Ascending aorta (tissue), 2 donors: ENCODE data around the gene SFMBT2. TPM values are rescaled to one million over a fixed set of nuclear protein-coding genes. Genes with fewer than 3 reads are reported as not detected.

ENCODE experiments used
- DNase-seq, 2 donors: peaks; one replicate each; pipeline ENCODE4 v3.0.0-alpha.2; 2019; ENCODE audit warnings: low spot score in 2 of 2
- H3K27ac ChIP-seq, 2 donors: fragments of 200-600 bp; sonication (generic); one replicate each; pipeline ENCODE4 v1.5.1; 2016 to 2017; ENCODE audit warnings: mild to moderate bottlenecking in 1 of 2
- H3K27me3 ChIP-seq: fragments of 200-600 bp; sonication (generic); one replicate; pipeline ENCODE4 v1.5.1; 2017
- H3K36me3 ChIP-seq, 2 donors: fragments of 200-600 bp; sonication (generic); one replicate each; pipeline ENCODE4 v1.5.1; 2016
- H3K4me1 ChIP-seq, 2 donors: fragments of 200-600 bp; sonication (generic); one replicate each; pipeline ENCODE4 v1.5.1; 2016 to 2017; ENCODE audit warnings: mild to moderate bottlenecking in 1 of 2
- H3K4me3 ChIP-seq, 2 donors: fragments of 200-600 bp; sonication (generic); one replicate each; pipeline ENCODE4 v1.5.1; 2016 to 2017; ENCODE audit warnings: mild to moderate bottlenecking in 1 of 2
- H3K9me3 ChIP-seq, 2 donors: fragments of 200-600 bp; sonication (generic); one replicate each; pipeline ENCODE4 v1.5.1; 2016
- intact Hi-C: fragments of 100-400 bp; cut with DNase I; formaldehyde crosslinking; loops from one replicate; pipeline ENCODE4 v1.15.1; 2023
- total RNA-seq: library from RNA; depleted of rRNA; stranded (reverse); fragments of >200 nt; gene quantifications from one replicate; pipeline ENCODE4 v1.1.0, GENCODE V29; 2016
- TF ChIP-seq, protein P1 (sequence below), 3 experiments: fragments of 200-600 bp in 2 of 3; fragments of 450-650 bp in 1 of 3; sonication (generic) in 2 of 3; IDR thresholded peaks; one replicate each; pipeline ENCODE4 v1.5.1; 2016 to 2019; ENCODE audit warnings: antibody characterized with exemption in 3 of 3, mild to moderate bottlenecking in 1 of 3, moderate library complexity in 1 of 3

The SFMBT2 gene
- total RNA-seq, 1 donor from 2014 or later: 2.2 TPM

DNA sequence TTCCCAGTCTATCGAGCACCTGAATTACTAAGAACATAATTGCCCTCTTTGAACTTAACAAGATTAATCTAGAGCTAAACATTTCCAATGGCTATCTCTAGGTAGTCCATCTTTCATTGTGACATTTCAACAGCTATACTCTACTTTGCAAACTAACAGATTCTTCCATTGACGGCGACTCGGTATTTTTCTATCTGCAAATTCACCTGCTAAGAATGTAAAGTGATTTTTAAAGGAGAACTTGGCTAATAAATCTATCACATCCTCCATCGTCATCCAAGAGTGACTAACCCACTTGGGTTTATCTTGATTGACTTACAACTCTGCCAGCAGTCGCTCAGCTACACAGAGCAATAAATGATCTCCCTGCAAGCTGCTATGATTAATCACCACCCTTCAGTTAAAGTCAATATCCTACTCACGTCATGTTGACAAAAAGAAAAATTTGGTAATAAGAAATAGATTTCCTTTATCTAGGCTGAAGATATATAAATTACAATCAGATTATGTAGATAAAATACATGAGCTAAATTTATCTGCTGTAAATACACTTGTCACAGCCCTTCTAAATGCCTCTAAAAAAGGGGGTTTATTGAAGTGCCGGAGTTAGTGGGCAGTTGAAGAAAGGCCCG lies 99.5 kb downstream of the SFMBT2 start:
- Histone ChIP-seq H3K9me3 (no peaks in the 10 kb centered on the region), H3K27ac (no peak overlapping the region), H3K4me1 (no peaks in the 10 kb centered on the region), H3K27me3 (no peaks in the 10 kb centered on the region), H3K36me3 (no peaks in the 10 kb centered on the region), H3K4me3 (no peak overlapping the region)
- intact Hi-C loops: no loop called here
- DNase-seq: no peak
- TF ChIP-seq, protein P1, sequence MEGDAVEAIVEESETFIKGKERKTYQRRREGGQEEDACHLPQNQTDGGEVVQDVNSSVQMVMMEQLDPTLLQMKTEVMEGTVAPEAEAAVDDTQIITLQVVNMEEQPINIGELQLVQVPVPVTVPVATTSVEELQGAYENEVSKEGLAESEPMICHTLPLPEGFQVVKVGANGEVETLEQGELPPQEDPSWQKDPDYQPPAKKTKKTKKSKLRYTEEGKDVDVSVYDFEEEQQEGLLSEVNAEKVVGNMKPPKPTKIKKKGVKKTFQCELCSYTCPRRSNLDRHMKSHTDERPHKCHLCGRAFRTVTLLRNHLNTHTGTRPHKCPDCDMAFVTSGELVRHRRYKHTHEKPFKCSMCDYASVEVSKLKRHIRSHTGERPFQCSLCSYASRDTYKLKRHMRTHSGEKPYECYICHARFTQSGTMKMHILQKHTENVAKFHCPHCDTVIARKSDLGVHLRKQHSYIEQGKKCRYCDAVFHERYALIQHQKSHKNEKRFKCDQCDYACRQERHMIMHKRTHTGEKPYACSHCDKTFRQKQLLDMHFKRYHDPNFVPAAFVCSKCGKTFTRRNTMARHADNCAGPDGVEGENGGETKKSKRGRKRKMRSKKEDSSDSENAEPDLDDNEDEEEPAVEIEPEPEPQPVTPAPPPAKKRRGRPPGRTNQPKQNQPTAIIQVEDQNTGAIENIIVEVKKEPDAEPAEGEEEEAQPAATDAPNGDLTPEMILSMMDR (IDR thresholded peaks at IDR 0.05): no peak

DNA sequence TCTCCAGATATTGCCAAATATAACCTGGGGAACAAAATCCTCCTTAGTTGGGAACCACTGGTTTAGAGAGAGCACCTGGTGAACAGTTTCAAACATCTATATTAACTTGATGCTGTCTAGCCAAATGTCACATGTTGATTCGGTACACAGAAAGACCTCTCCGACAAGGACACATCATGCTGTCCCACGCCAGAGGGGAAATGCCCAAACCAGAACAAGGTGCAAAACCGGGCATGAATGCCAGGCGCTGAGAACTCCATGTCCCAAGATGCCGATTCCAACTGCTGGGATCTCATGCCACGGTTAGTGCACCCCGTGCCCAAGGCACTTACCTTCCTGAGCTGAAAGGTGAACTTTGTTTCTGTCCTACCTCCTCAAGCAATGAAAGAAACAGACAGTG lies 100.8 kb downstream of the SFMBT2 start:
- intact Hi-C loops: no loop called here
- no peak overlapping the region for H3K27ac ChIP-seq

DNA sequence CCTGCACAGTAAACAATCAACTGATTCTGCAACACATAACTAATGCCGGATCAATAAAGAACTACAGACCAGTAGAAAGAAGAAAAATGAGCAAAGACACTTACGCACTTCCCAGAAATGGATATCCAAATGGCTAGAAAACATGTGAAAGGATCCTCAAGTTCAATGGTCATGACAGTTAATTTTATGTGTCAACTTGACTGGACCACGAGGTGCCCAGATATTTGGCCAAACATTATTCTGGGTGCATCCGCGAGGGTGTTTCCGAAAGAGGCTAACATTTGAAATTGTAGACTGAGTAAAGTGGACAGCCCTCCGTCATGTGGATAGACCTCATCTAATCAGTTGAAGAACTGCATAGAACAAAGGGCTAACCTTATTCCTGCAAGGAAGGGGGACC lies 102.0 kb downstream of the SFMBT2 start:
- TF ChIP-seq, protein P1 (IDR thresholded peaks at IDR 0.05): no peak
- no peak overlapping the region for H3K4me3 ChIP-seq
- H3K27ac ChIP-seq: no peak overlapping the region
- H3K27me3 ChIP-seq: no peaks in the 10 kb centered on the region
- H3K9me3 ChIP-seq: no peaks in the 10 kb centered on the region
- intact Hi-C loops: no loop called here
- H3K36me3 ChIP-seq: no peaks in the 10 kb centered on the region
- no peaks in the 10 kb centered on the region for H3K4me1 ChIP-seq
- no peak for DNase-seq

More for the DNA sequence above, 100.8 kb downstream of the SFMBT2 start:
- H3K9me3 ChIP-seq: no peaks in the 10 kb centered on the region
- no peaks in the 10 kb centered on the region for H3K27me3 ChIP-seq
- no peak overlapping the region for H3K4me3 ChIP-seq
- no peak for DNase-seq
- TF ChIP-seq, protein P1 (IDR thresholded peaks at IDR 0.05): no peak
- no peaks in the 10 kb centered on the region for H3K4me1 ChIP-seq
- H3K36me3 ChIP-seq: no peaks in the 10 kb centered on the region

DNA sequence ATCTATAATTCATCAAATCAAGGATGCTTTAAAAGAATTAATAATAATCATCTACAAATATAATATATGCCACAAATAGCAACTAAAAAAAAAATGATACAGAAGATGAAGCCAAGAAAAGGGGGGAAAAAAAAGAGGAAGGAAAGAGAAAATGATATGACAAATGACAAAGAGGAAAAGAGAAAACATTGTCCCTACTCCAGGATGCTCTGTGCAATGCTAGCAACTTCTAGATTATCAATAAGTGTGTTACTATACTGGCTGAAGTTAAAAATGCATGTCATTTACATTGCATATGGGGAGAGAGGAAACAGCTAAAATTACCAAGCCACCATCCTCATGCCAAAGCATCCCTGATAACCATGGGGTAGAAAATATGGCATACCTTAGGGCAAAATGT lies 104.2 kb downstream of the SFMBT2 start:
- Histone ChIP-seq H3K27me3 (no peaks in the 10 kb centered on the region), H3K4me3 (no peak overlapping the region), H3K27ac (no peak overlapping the region), H3K9me3 (no peaks in the 10 kb centered on the region), H3K4me1 (no peaks in the 10 kb centered on the region), H3K36me3 (no peaks in the 10 kb centered on the region)
- intact Hi-C loops: no loop called here
- DNase-seq: no peak
- TF ChIP-seq, protein P1 (IDR thresholded peaks at IDR 0.05): no peak

DNA sequence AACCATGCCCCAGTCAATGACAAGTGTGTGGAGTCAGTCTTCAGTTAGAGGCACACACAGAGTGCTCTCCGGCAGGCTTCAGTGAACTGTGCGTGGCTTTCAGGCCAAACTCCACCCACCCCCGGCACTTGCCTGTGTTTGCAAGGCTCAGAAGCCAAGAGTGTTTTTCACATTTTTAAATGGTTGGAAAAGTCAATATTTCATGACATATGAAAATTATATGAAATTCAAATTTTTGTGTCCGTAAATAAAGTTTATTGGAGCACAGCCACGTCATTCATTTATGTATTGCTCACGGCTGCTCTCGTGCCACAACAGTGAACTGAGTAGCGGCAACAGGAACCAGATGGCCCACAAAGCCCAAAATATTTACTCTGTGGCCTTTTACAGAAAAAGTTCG lies 104.7 kb downstream of the SFMBT2 start:
- Histone ChIP-seq H3K27me3 (no peaks in the 10 kb centered on the region), H3K36me3 (no peaks in the 10 kb centered on the region), H3K9me3 (no peaks in the 10 kb centered on the region), H3K4me1 (no peaks in the 10 kb centered on the region), H3K27ac (no peak overlapping the region), H3K4me3 (no peak overlapping the region)
- TF ChIP-seq, protein P1 (IDR thresholded peaks at IDR 0.05): no peak
- intact Hi-C loops: no loop called here
- DNase-seq: no peak

DNA sequence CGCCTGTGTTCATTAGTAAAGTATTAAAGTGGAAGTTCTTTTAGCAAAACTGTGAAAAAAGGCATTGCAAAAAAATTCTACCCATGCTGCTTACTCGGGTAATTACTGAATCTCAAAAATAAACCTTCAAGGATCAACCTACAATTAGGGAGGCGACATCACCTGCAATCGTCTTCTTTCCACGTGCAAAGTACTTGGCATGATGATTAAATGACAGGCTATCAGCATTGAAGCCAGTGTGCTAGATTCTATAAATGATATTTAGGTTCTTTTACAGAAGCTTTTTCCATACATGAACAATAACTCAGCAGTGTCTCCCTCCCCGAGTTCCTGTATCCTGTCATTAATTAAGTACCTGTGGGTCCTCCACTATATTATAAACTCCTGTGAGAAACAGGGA lies 105.8 kb downstream of the SFMBT2 start:
- TF ChIP-seq, protein P1 (IDR thresholded peaks at IDR 0.05): no peak
- Histone ChIP-seq H3K27me3 (no peaks in the 10 kb centered on the region), H3K27ac (no peak overlapping the region), H3K4me3 (no peak overlapping the region), H3K9me3 (no peaks in the 10 kb centered on the region), H3K4me1 (no peaks in the 10 kb centered on the region), H3K36me3 (no peaks in the 10 kb centered on the region)
- intact Hi-C loops: no loop called here
- DNase-seq: no peak
